ENCODE results near the gene BCR. TPM values are rescaled to one million over a fixed set of nuclear protein-coding genes. Genes with fewer than 3 reads are reported as not detected.

BCR gene
- total RNA-seq, 1 donor from 2014 or later: 30.0 TPM

- Mint-ChIP-seq H3K4me1 (ENCODE audit: low read depth) (peaks cover 2% of the 10 kb centered on the region), H3K36me3 (ENCODE audit: low read depth) (no peaks in the 10 kb centered on the region), H3K4me3 (ENCODE audit: unreplicated experiment) (no peak overlapping the region), H3K27me3 (ENCODE audit: low read depth) (peaks cover 3% of the 10 kb centered on the region), H3K27ac (ENCODE audit: unreplicated experiment) (no peak overlapping the region), H3K9me3 (ENCODE audit: low read depth) (no peaks in the 10 kb centered on the region)
- no peak for TF ChIP-seq CTCF (IDR thresholded peaks at IDR 0.05)
- no peak for DNase-seq (ENCODE audit: low spot score)
Measured at GRCh38 chr22:23169043-23169406, 11.3 kb upstream of the BCR start.

- H3K4me3 Mint-ChIP-seq (ENCODE audit: unreplicated experiment): no peak overlapping the region
- peaks cover 15% of the 10 kb centered on the region for H3K36me3 Mint-ChIP-seq (ENCODE audit: low read depth)
- H3K9me3 Mint-ChIP-seq (ENCODE audit: low read depth): peaks cover 16% of the 10 kb centered on the region
- no peak overlapping the region for H3K27ac Mint-ChIP-seq (ENCODE audit: unreplicated experiment)
- TF ChIP-seq CTCF (IDR thresholded peaks at IDR 0.05): no peak
- DNase-seq (ENCODE audit: low spot score): no peak
- no peaks in the 10 kb centered on the region for H3K27me3 Mint-ChIP-seq (ENCODE audit: low read depth)
- H3K4me1 Mint-ChIP-seq (ENCODE audit: low read depth): peaks cover 14% of the 10 kb centered on the region
Measured at GRCh38 chr22:23175817-23176644, 4.3 kb upstream of the BCR start.

- Mint-ChIP-seq H3K4me3 (ENCODE audit: unreplicated experiment) (no peak overlapping the region), H3K27ac (ENCODE audit: unreplicated experiment) (no peak overlapping the region), H3K9me3 (ENCODE audit: low read depth) (peaks cover 16% of the 10 kb centered on the region), H3K36me3 (ENCODE audit: low read depth) (peaks cover 15% of the 10 kb centered on the region), H3K4me1 (ENCODE audit: low read depth) (peaks cover 16% of the 10 kb centered on the region), H3K27me3 (ENCODE audit: low read depth) (no peaks in the 10 kb centered on the region)
- DNase-seq (ENCODE audit: low spot score): no peak
- TF ChIP-seq CTCF (IDR thresholded peaks at IDR 0.05): no peak
Measured at GRCh38 chr22:23176645-23177027, 3.7 kb upstream of the BCR start.

GRCh38 chr22:23177197-23177596 lies 3.1 kb upstream of the BCR start:
- no peak overlapping the region for H3K27ac Mint-ChIP-seq (ENCODE audit: unreplicated experiment)
- H3K36me3 Mint-ChIP-seq (ENCODE audit: low read depth): peaks cover 15% of the 10 kb centered on the region
- H3K4me1 Mint-ChIP-seq (ENCODE audit: low read depth): peaks cover 22% of the 10 kb centered on the region
- no peaks in the 10 kb centered on the region for H3K27me3 Mint-ChIP-seq (ENCODE audit: low read depth)
- no peak for TF ChIP-seq CTCF (IDR thresholded peaks at IDR 0.05)
- H3K4me3 Mint-ChIP-seq (ENCODE audit: unreplicated experiment): no peak overlapping the region
- no peak for DNase-seq (ENCODE audit: low spot score)
- H3K9me3 Mint-ChIP-seq (ENCODE audit: low read depth): peaks cover 16% of the 10 kb centered on the region

- Mint-ChIP-seq H3K9me3 (ENCODE audit: low read depth) (peaks cover 16% of the 10 kb centered on the region), H3K4me1 (ENCODE audit: low read depth) (peaks cover 37% of the 10 kb centered on the region), H3K36me3 (ENCODE audit: low read depth) (peaks cover 15% of the 10 kb centered on the region), H3K27me3 (ENCODE audit: low read depth) (no peaks in the 10 kb centered on the region), H3K27ac (ENCODE audit: unreplicated experiment) (no peak overlapping the region), H3K4me3 (ENCODE audit: unreplicated experiment) (peak overlapping the region; percentile 10)
- peak; percentile 97 for TF ChIP-seq CTCF (IDR thresholded peaks at IDR 0.05)
- DNase-seq (ENCODE audit: low spot score): no peak
Measured at GRCh38 chr22:23178512-23179254, 1.6 kb upstream of the BCR start.
